Measurements from ENCODE around the gene TAF11.
A peak's percentile ranks its signal among the peaks of the same experiment; 100 is the strongest.
"Not testable (repeated sequence)": the region's sequence is repeated elsewhere in the genome, so short reads cannot be mapped to it uniquely, and the experiment has no call there.

Gene TAF11, protein sequence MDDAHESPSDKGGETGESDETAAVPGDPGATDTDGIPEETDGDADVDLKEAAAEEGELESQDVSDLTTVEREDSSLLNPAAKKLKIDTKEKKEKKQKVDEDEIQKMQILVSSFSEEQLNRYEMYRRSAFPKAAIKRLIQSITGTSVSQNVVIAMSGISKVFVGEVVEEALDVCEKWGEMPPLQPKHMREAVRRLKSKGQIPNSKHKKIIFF

DNA sequence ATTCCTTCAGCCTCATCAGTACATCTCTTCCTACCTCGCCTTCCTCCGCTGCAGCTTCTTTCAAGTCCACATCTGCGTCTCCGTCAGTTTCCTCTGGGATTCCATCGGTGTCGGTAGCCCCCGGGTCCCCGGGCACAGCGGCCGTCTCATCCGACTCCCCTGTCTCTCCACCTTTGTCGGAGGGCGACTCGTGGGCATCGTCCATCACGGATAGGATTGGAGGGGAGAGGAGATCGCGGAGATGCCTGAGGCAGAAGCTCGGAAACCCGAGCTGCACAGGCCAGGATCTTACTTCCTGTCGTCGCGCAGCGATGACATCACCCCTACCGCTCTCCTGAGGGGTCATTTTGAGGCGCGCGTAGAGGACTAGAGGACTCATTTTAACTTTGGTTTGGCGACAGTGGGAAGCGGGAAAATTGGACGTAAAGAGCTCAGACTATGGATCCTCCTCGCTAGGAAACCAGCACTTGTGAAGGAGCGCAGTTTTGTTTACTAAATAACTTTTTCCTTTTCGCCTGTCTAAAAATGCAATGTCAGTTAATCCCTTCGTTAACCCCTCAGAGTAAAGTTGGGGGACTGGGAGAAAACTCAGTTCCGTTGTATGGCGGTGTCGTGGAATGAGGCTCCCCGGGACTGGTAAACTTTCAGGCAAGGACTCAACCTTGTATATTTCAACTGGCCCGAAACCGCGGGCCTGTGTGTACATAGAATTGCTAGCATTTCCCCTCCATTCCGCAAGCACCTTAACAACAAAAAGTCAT, at the start of gene TAF11:
TAF11 (minus strand) TSS at position 290 of the 761 bp plus-strand sequence; CDS start at position 205, 85 bp downstream.
- peak; percentile 95 for DNase-seq

DNA sequence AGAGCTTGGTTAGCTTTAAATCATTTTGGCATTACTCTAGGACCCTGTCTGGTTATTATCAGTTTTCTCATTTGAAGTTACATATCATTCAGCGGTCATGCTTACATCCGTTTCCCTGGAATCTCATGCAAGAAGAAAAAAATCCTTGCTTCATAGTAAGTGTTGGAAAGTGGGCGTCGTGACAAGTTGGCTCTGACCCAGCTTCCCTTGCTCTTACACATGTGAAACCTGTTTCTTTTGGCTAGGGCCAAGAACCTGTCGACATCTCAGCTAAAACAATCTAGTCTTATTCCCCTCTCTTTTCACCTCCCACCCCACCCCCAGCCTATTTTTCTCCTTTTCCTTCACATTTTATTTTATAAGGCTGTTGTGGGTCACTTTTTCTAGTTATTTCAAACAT, 46.7 kb upstream of the TAF11 start:
- no peak for DNase-seq

DNA sequence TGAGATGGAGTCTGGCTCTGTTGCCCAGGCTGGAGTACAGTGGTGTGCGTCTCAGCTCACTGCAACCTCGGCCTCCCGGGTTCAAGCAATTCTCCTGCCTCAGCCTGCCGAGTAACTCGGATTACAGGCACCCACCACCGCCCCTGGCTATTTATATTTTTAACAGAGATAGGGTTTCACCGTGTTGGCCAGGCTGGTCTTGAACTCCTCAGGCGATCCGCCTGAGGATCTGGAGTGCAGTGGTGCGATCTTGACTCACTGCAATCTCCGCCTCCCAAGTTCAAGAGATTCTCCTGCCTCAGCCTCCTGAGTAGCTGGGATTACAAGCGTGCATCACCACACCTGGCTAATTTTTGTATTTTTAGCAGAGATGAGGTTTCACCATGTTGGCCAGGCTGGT, 44.4 kb upstream of the TAF11 start:
- not testable (repeated sequence) for DNase-seq

DNA sequence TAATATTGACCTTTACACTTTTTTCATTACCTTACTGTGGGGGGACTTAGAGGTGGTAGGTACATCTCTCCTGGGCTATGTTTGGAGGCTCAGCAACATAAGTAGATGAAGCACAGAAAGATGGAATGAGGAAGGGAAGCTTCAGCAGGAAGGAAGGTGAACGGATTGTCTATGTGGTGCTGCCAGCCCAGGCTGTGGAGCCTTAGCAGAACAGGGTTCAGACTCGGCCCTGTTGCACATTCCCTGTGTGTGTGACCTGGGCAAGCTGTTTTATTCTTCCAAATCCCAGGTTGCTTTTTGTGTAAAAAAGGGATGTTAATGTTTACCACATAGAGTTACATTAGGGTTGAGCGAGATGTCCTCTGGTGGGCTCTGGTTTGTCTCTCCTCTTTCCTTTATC, 42.4 kb upstream of the TAF11 start:
- no peak for DNase-seq

DNA sequence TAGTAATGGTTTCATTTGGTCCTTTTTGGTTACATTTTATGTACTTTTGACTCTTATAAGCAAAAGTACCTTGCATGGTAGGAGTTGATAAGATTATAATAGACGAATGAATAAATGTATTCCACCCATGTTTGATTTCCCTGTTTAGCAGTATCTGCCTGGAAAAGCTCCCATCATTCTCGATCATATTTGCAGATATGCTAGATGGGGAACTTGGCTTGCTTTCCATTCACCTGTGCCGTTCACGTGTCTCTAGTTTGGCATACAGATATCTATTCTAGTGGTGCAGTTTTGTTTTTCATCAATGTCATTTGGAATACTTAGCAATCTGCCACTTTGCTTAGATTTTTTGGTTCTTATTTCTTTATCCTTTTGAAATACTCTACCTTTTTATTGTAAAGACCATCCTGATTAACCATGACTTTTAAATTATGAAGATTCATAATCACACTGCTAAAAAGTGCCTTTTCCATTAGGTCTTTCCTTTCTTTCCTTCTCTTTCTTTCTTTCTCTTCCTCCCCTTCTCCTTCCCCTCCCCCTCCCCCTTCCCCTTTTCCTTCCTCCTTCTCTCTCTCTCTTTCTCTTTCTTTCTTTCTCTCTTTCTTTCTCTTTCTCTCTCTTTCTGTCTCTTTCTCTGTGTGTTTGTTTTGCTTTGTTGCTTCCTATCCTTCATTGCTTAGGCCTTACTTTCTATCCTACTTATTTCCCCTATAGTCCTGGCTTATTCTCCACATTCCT, 41.6 kb upstream of the TAF11 start:
- DNase-seq, result no peak

DNA sequence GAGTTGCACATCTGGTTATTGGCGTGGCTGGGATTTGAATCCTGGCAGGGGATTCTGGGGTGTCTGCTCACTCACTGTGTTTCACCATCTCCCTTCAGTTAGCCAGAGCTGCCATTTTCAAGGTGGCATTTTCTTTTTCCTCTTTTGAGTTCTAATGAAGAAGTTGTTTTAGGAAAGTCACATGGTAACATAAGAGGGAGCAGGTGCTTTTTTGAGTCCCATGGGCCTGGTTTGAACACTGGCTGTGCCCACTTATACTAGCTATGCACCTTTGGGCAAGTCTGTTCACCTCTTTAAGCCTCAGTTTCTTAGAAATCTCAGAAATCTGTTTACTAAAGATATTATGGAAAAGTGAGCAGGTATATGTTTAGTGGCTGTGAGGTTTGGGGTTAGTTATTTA, 40.9 kb upstream of the TAF11 start:
- peak; percentile 19 for DNase-seq

DNA sequence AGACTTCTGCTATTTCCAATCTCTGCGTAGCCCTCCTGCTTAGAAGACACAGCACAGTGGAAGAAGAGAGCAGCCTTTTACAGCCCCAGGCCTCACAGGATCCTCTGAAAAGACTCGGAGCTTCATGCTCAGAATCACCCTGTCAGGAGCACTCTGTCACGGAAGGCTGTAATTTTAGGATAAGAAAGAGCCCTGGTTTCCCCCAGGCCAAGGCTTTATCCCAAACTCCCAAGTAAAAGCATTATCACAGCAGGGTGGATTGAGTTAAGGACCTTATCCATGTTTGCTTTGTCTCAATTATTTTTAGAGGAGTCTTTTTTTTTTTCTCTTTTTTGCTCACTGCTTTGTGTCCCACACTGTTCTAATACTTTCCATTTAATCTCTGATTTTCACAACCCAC, 40.4 kb upstream of the TAF11 start:
- DNase-seq, result peak; percentile 50

DNA sequence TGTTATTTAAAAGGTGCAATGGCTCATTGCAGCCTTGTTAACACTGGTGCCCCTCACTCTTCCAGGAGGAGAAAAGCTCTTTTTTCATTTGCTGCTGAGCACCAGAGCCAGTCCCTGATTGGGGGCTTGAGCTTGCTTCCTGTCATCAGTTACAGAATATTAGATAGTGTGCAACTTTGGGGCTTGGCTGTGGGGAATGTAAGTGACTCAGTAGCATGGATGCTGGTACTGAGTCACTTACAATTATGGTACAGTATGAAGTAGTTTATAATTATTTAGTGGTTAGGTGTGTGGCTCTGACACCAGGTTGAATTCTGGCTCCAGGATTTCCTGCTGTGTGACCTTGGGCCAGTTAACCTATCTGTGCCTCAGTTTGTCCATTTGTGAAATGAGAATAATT, 38.8 kb upstream of the TAF11 start:
- DNase-seq, result no peak

DNA sequence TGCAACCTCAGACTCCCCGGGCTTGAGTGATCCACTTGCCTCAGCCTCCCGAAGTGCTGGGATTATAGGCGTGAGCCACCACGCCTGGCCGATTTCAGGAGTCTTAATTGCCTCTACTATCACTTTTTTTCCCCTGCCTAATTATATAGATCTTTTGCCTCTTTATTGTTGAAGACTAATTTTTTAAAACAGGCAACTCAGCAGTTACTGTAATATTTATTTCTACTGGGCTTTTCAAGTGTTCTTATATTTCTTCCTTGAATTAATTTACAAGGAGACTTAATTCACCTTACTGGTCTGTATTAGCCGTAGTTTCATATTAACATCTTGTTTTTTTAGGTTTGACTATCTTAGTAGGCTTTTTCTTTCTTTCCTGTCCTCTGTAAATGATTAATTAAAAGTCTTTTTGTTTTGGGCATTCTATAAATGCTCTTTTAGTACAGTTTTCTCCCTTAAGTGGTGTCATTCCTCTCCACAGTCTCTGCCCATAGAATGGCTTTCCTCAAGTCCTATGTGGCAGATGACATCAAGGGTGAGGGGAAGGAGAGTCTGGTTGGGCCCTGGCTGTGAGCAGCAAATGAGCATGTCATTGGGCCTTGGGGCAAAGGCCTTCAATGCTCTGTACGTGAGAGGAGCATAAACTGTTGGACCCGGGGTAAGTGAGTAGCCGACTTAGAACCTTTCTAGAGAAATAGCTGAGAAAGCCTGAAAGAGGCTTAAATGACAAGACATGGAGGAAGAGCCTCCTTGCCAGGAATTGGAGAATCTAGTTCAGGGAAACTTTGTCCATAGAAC, 37.2 kb upstream of the TAF11 start:
- DNase-seq, result no peak

DNA sequence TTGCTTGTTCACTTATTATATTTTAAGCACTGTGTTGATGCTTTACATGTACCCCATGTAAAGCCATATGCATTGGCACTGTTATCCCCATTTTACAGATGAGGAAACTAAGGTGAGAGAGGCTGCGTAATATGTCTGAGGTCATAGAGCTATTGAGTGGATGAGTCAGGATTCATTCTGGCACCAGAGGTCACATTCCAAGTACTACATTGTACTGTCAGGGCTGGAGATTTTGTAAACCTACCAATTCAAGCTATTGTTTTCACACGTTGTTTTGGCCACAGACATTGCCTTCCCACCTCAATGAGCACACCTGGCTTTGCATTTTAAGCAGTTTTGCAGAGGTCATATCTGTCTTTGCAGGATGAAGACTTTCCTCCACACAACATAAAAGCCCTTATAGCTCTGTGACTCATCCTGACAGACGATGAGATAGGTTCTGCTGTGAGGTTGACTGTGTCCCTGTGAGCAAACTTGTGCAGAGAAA, 34.4 kb upstream of the TAF11 start:
- DNase-seq, result no peak

DNA sequence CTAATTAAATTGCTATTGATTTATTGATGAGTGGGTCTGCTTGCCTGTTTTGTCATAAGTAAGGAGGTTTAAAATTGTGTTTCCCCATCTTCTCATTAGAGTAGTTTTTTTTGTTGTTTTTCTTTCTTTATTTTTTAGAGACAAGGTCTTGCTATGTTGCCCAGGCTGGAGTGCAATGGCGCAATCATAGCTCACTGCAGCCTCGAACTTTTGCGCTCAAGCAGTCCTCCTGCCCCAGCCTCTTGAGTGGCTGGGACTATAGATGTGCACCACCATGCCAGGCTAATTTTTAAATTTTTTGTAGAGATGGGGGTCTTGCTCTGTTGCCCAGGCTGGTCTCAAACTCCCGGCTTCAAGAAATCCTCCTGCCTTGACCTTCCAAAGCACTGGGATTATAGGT, 32.3 kb upstream of the TAF11 start:
- DNase-seq, result no peak

DNA sequence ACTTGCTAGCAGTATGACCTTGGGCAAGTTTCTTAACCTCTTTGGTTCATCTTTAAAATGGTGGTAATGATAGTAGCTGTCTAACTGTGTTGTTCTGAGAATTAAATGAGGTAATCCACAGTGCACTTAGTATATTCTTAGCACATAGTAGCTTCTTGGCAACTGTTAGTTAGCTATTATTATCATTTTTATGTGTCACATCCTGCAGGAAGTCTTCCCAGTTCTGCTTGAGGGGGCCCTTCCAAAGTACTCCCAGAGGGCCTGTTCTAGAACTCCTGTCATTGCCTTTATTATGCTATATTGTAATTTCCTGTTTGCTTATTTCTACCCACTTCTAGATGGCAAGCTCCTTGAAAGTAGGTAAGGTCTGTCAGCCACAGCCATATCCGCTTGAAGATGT, 31.8 kb upstream of the TAF11 start:
- no peak for DNase-seq

DNA sequence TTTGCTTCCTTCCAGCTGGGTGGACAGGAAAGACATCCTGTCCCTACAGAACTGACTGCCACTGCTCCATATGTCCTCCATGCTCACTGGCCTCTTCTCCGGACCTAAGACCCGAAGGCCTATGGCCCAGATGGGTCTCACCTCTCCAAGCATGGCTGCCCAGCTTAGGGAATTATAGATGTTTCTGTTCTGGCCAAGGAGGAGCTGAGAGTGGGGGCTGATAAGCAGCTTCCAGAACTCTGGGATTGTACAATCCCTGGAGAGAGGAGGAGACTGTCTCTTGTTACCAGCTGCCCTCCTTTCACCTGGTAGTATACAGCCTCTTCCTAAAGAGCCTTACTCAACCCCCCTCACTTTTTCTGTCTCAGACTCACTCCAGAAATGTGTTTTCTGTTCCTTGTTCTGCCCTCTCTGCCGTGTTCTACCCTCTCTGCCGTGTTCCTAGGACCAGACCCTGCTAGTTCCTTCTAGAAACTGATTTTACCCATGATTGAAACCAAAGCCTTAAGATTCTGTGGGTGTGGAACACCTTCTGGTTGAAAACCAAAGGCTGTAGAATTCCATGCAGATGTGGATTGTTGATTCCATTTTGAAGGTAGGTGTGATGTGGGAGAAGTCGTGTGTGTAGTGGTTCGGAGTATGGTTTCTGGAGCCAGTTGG, 29.9 kb upstream of the TAF11 start:
- DNase-seq, result no peak

DNA sequence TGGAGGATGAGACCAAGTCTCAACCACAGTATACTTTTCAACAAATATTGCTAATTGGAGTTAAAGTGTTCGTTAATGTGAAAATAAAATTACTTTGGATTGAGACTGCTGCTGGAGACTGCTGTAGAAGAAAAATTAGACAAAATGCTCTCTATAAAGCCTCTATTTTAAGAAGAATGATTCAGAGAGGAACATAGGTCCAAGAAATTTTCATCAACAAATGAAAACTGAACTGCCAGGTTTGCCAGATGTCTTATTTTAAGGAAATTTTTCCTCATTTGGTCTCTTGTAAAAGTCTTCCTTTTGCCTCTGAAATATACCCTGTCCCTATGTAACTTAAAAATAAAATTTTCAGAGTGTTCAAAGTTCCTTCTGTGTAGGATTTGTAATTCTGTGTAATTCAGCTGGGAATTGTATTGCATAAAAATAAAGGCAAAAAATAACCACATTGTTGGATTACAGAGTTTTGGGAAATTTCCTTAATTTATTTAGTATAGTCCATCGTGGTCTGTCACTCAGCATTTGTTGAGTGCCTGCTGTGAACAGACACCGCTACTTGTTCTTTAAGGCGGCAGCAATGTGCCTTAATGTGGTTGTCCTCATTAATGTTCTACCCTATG, 28.6 kb upstream of the TAF11 start:
- DNase-seq, result no peak

DNA sequence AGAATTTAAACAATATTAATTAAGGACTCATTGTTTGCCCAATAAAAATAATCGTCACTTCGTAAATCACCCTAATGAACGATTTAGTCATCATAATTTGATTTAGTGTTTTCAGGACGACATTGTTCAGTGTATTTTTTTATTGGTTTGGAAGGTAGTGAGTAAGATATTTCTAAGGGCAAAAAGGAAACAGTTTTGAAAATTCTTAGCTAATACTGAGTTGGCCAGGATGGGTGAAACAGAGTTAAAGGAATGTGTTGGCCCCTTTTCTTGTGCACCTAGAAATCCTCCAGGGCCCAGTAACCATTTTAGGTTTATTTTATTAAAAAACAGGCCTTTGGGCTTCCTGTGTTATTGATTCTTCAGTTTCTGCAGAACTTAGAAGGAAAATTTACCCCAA, 26.5 kb upstream of the TAF11 start:
- DNase-seq, result no peak

DNA sequence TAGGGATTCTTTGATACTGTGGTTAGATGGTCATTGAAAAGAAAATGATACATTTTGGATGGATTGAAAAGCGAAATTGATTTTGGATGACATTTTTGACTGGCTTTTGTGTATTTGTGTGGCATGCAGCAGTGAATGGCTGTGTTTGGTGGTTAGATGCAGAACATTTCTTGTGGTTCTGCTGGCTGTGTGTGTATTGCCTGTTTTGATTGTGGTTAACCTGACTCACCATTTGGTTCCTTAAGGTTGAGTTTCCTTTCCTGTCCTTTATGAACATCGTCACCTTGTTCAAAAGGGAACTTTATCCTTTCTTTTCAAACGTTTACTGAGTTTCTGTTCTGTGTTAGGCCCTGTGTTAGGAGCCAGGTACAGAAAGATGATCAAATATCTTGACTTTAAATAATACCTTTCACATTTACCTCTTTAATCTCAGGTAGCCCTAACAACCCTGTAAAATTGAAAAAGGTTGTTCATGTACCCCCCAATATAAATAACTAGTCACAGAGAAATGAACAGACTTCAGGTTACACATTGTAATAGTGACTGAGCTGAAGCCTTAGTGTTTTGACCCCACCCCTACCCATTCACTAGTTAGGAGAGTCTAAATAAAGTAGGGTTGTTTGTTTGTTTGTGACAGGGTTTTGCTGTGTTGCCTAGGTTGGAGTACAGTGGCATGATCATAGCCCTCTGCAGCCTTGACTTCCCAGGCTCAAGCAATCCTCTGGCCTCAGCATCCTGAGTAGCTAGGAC, 25.0 kb upstream of the TAF11 start:
- no peak for DNase-seq

DNA sequence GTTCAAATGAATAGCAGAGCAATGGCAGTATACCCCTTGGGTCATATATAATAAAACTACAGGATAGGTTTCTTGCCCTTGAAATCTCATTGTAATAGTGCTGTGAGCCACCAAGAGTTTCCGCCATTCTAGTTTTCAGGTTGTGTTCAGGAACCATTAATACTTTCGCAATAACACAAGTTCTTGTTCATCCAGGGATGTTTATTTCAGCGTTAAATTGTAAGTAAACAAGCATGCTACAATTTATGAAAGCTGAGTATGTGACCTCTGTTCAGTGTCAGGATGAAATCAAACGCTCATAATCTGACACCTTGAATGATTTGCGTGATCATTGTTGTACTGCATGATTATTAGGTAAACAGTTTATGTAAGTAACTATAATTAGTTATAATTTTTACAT, 24.0 kb upstream of the TAF11 start:
- DNase-seq, result no peak

DNA sequence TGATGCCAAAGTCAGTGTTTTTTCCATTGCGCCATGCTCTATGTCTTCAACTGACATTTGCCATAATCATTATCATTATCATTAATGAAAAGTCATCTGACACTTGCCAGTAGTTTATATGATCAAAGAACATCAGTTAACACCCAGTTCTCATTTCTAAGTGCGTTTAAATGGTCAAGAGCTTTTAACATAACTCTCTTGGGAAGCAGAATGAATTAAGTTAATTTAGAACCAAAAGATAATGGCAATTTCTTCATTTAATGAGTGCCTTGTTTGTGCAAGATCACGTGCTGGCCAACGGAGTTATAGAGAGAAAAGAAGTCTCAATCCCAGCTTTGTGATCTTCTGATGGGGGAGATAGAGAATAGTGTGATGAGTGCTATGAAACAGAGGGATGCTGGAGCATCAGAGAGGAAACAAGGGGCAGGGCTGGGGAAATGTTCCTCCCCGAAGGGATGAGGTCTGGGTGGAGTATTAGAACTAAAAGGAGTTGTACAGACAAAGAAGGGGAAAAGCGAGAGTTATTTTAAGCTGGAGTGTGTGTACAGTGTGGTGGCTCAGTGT, 21.6 kb upstream of the TAF11 start:
- no peak for DNase-seq

DNA sequence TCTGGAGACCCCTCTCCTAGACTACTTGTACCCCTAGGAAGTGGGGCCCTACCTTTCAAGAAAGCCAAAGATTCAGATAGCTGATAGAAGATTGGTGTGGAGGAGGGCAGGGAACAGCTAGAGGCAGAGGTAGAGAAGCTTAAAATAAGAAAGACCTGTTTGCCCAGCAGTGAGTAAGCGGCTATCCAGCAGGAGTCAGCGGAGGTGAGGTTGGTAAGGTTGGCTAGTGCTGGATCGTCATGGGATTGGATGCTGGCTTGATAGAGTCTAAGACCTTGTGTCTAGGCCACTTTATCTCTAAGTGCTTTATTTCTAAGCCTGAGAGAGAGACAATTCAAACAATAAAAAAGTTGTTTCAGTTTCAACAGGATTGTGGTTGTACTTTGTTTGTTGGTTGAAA, 20.4 kb upstream of the TAF11 start:
- DNase-seq, result no peak

DNA sequence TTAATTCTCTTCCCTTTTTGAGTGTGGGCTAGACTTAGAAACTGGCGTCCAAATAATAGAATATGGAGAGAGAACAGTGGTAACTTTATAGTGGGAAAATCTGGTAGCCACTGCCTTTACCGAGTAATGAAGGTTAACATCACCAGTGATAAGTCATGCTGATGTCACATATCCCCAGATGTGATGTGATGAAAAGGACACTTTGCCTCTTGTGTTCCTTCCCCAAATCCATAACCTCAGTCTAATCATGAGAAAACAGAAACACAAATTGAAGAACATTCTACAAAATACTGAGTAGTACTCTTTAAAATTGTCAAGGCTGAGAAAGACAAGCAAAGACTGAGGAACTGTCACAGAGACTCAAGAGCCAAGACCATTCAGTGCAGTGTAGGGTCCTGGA, 19.0 kb upstream of the TAF11 start:
- DNase-seq, result no peak
